HG03025 (cell line): ENCODE results near the gene KCNG2.
"Not testable (repeated sequence)": the region's sequence is repeated elsewhere in the genome, so short reads cannot be mapped to it uniquely, and the experiment has no call there.

Experiments used
- ATAC-seq: cut with Tn5 transposase; IDR thresholded peaks from one replicate; pipeline ENCODE4 v1.9.1; 2021; ENCODE audit warnings: mild to moderate bottlenecking, moderate library complexity; ENCODE audit not compliant: unreplicated experiment, low FRiP score

The KCNG2 gene

DNA sequence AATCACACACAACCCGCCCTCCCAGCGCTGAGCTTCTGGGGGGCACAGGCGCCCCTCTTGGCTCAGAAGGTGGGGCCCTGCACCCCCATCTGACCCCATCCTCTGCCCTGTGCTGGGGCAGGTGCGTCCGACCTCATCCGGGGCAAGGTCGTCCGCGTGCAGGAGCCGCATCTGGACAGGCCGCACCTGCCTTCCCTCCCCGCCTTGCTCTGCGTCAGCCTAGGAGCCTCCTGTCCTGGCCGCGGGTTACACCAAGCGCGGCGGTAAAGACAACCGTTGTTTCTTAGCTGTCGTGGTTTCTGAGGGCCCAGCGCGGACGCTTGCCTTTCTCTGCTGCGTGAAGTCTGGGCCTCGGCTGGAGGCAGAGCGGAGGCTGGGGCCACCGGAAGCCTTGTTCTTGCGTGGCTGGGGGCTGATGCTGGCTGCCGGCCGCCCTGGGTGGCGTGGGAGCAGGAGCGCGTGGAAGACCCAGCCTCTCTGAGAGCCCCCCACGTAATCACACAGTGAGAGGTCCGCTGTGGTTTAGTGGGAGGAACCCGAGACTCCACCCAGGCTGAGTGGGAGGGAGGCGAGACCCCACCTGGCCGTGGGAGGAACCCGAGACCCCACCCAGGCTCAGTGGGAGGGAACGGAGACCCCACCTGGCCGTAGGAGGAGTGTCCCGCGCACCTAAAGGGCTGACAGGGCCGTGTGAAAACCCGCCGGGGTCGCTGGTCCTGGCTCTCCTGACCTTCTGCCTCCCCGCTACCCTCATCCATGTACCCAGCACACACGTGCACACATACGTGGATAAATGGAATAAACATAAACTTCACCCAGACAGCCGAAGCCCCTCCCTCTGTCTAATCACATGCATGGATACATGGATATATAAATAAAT, 51.8 kb downstream of the KCNG2 start:
- ATAC-seq: no peak

DNA sequence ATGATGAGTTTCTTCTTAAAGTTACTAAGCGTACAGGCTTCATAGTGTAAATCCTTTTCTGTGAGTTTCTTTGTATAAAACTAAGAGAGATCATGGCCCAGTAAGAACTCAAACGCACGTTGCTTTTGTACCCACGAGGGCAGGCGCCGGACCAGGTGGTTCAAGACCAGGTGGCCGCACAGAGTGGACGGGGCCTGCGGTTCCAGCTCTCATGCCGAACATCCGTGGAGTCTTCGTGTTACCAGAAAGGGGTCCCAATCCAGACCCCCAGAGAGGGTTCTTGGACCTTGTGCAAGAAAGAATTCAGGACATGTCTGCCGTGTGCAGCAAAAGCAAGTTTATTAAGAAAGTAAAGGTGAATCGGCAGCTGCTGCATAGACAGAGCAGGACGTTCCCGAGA, 53.0 kb downstream of the KCNG2 start:
- no peak for ATAC-seq

DNA sequence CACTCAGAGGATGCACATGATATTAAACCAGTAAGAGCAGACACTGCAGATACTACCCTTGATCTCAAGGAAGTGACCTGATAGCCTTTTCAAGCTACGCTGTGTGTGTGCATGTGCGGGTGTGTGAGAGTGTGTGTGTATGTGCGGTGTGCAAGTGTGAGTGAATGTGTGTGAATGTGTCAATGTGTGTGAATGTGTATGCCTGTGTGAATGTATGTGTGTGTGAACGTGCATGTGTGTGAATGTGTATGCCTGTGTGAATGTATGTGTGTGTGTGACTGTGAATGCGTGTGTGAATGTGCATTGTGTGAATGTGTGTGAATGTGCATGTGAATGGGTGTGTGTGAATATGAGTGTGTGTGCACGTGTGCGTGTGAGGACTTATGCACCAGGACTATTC, 53.8 kb downstream of the KCNG2 start:
- ATAC-seq: no peak

GRCh38 chr18:79851950-79852349, 54.2 kb downstream of the KCNG2 start:
- no peak for ATAC-seq

DNA sequence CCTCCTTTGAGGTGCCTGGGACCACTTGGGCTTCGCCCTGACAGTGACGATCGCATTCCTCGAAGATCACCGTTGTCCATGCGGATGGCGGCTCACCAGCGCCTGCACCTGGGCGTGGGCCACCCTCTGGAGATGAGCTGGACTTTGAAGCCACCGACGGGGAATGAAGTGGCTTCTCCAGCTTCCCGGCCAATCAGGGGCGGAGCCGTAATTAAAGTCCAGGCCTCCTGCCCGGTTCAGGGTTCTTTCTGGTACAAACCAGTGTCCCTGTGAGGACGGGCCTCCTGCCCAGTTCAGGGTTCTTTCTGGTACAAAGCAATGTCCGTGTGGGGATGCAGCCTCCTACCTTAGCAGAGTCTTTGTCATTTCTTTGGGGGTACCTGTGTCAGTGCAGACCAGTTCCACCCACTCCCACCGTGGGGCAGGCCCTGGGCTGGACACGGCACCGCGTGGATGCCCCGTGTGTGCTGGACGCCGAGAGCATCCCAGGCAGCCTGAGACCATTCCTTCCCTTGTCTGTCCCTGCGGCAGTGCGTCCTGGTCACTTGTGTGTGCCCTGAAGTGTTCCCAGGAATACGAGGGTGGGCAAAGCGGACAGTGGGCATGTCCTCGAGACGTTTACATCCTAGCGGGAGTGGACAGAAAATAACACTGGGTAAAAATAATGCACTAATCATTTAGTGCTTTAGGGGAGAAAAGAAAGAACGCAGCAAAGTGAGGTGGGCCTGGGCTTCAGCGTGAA, 55.0 kb downstream of the KCNG2 start:
- ATAC-seq: no peak

GRCh38 chr18:79853303-79853992, 55.7 kb downstream of the KCNG2 start:
- ATAC-seq: no peak

DNA sequence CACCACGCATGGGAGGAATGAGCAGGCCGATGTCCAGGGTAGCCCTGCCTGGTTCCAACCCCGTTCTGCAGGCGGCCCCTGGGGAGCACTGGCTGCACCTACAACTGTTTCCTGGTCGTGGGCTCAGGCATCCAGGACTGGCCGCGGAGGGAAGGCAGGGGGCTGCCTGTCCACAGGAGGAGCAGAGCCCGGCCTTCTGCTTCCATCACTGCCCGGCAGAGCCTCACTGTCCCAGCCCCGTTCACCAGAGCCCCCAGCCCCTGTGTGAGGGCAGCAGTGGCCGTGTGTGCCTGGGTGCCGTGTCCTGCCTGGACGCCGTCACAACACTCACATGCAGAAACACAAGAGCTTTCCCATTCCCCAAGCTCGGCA, 56.2 kb downstream of the KCNG2 start:
- ATAC-seq: no peak

DNA sequence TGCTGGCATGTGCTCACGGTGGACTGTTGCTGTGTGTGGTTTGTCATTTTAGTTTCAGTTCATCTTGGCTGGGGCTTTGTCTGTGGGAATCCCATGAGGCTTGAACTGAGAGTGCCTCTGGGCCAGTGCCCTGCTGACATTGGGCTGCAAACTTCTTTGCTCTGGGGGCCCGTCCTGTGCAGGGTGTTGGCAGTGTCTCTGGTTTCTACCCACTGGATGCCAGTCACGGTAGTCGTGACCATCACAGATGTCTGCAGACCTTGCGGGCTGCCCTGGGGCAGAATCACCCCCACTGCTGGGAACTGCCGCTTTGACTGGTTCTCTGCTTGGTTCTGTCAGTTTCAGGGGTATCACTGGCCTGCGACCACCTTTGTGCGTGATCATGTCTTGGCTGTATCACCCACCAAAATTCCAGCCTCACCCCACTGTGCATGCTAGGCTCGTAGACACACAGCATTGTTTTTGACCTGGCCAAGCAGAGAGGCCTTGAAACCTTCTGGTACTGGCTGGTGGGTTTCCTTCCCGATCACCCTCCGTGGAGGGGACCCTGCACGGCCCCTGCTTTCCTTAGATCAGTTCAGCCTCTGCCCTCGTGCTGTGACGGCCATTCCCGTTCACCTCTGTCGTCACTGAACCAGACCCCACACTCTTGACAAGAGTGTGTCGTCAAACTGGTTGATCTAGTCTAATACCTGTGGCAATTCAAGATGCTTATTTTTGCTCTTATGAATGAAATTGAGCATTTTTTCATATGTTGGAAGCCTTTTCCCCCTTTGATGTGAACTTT, 57.6 kb downstream of the KCNG2 start:
- no peak for ATAC-seq

- ATAC-seq: no peak
Observed at GRCh38 chr18:79856119-79857007, 58.6 kb downstream of the KCNG2 start.

- no peak for ATAC-seq
Observed at GRCh38 chr18:79857082-79857671, 59.4 kb downstream of the KCNG2 start.

- ATAC-seq: no peak
Observed at GRCh38 chr18:79859314-79859713, 61.6 kb downstream of the KCNG2 start.

GRCh38 chr18:79861687-79862086, 63.9 kb downstream of the KCNG2 start:
- ATAC-seq: no peak

DNA sequence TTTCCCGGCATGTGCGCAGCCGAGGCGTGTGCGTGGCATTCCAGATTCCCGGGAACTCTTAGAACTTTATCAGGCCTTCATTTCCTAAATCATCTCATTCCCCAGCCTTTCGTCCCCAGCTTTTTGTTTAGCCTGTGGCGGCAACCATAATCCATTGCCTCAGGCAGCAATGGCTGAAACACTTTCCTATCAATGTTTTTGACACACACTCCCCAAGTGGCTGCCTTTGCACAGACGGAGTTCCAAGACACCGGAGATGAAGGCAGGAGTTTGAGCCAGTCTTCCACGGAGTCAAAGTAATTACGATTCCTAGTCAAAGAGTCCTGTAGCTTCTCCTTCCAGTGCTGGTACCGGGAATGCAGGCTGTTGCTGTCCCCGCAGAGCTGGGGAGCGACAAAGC, 64.8 kb downstream of the KCNG2 start:
- ATAC-seq: no peak

DNA sequence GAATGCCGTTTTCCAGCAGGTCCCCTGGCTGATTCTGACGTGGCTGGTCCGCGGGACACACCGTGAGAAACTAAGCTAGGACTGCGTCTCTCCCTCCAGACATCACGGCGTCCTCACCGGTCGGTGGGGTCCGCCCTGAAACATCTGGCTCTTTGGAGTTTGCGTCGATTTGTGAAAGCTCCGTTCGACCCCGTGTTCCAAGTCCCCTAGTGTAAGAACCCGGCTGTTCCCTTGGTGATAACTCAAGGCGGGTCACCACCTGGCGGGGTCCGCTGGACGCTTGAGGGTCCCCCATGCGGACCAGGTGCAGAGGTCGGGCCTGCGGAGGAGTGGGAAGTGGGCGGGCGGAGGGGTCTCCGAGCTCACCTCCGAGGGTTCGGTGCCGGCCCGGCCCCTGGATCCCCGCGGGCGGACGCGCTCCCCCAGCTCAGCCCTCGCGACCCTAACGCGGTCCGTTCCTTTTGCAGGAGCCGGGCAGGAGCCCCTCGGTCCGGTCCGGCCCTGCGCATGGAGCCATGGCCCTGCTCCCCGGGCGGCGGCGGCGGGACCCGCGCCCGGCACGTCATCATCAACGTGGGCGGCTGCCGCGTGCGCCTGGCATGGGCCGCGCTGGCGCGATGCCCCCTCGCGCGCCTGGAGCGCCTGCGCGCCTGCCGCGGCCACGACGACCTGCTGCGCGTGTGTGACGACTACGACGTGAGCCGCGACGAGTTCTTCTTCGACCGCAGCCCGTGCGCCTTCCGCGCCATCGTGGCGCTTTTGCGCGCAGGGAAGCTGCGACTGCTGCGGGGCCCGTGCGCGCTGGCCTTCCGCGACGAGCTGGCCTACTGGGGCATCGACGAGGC, 65.6 kb downstream of the KCNG2 start:
- no peak for ATAC-seq

DNA sequence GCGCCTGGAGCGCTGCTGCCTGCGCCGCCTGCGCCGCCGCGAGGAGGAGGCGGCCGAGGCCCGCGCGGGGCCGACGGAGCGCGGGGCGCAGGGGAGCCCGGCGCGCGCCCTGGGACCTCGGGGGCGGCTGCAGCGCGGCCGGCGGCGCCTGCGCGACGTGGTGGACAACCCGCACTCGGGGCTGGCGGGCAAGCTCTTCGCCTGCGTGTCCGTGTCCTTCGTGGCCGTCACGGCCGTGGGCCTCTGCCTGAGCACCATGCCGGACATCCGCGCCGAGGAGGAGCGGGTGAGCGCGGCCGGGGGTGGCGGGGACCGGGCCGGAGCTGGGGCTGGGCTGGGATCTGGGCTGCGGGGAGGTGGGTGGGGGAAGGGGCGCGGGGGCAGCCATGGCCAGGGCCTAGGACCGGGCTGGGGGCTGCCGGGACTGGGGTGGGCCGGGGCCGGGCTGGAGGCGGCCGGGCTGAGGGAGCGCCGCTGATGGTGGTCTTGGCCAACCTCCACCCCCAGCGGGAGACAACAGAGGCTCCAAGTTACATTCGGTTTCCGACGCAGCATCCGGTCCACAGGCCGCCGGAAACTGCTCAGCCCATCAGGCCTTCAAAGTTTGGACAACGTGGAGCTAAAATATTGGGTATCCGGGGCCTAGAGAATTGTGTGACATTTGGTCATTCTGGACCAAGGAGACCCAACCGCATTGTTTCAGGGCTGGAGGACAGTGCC, 66.4 kb downstream of the KCNG2 start:
- no peak for ATAC-seq

- not testable (repeated sequence) for ATAC-seq
Observed at GRCh38 chr18:79864955-79865354, 67.2 kb downstream of the KCNG2 start.

- ATAC-seq: not testable (repeated sequence)
Observed at GRCh38 chr18:79865951-79866350, 68.2 kb downstream of the KCNG2 start.
